ENCODE results near the gene DIRAS1.

DIRAS1 gene

DNA sequence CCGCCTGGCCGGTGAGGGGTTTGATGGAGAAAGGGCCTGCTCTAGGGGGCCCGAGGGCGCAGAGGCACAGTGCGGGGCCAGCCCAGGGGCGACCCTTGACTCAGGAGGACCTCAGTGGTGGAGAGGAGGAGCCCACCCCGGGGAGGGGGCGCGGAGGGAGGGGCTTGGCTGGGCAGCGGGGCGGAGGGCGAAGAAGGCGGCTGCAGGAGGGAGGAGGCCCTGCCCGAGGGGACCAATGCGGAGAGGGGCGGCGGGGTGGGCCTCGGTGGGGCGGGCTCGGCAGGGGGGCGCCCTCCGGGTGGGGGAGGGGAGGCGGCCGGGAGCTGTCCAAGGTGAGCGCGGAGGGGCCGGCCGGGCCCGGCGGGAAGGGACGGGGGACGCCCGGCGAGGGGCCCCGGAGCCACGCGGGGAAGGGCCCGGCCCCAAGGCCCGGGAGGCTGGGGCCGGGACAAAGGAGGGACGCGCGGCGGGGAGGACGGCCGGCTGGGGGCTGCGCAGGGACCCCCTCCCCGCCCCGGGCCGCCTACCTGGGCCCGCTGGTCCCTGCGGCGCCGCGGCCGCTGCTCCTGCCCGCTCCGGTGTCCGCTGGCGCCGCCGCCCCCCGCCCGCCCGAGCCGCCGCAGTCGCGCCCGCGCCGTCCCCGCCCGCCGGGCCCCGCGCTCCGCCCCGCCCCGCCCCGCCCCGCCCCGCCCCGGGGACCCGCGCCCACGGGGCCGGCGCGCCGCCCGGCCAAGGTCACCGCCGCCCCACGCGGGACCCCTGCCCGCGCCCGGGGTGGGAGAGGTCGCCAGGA, at the start of gene DIRAS1:
DIRAS1 (minus strand) TSS at position 596 of the 793 bp plus-strand sequence. CDS start 3,566 bp downstream, outside the sequence.
- TF ChIP-seq ZBTB7A (IDR thresholded peaks at IDR 0.05; ENCODE audit: low read depth) (peak; percentile 52; the same call in 1 of the 2 replicates), NFIC (IDR thresholded peaks at IDR 0.05) (no peak), EP300 (IDR thresholded peaks at IDR 0.05; ENCODE audit: borderline replicate concordance) (no peak)
- TF ChIP-seq, protein P1, sequence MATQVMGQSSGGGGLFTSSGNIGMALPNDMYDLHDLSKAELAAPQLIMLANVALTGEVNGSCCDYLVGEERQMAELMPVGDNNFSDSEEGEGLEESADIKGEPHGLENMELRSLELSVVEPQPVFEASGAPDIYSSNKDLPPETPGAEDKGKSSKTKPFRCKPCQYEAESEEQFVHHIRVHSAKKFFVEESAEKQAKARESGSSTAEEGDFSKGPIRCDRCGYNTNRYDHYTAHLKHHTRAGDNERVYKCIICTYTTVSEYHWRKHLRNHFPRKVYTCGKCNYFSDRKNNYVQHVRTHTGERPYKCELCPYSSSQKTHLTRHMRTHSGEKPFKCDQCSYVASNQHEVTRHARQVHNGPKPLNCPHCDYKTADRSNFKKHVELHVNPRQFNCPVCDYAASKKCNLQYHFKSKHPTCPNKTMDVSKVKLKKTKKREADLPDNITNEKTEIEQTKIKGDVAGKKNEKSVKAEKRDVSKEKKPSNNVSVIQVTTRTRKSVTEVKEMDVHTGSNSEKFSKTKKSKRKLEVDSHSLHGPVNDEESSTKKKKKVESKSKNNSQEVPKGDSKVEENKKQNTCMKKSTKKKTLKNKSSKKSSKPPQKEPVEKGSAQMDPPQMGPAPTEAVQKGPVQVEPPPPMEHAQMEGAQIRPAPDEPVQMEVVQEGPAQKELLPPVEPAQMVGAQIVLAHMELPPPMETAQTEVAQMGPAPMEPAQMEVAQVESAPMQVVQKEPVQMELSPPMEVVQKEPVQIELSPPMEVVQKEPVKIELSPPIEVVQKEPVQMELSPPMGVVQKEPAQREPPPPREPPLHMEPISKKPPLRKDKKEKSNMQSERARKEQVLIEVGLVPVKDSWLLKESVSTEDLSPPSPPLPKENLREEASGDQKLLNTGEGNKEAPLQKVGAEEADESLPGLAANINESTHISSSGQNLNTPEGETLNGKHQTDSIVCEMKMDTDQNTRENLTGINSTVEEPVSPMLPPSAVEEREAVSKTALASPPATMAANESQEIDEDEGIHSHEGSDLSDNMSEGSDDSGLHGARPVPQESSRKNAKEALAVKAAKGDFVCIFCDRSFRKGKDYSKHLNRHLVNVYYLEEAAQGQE (IDR thresholded peaks at IDR 0.05; ENCODE audit: low read depth) = peak; percentile 77

- TF ChIP-seq CREB1 (IDR thresholded peaks at IDR 0.05; ENCODE audit: low read depth) = no peak
- TF ChIP-seq NFIC (IDR thresholded peaks at IDR 0.05) = no peak
- no peak for TF ChIP-seq EGR1 (IDR thresholded peaks at IDR 0.05)
- no peak for TF ChIP-seq FOXM1 (IDR thresholded peaks at IDR 0.05; ENCODE audit: borderline replicate concordance, low read depth)
- TF ChIP-seq ZBTB7A (IDR thresholded peaks at IDR 0.05; ENCODE audit: low read depth) = no peak
- TF ChIP-seq, protein P2, sequence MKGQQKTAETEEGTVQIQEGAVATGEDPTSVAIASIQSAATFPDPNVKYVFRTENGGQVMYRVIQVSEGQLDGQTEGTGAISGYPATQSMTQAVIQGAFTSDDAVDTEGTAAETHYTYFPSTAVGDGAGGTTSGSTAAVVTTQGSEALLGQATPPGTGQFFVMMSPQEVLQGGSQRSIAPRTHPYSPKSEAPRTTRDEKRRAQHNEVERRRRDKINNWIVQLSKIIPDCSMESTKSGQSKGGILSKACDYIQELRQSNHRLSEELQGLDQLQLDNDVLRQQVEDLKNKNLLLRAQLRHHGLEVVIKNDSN (IDR thresholded peaks at IDR 0.05) = no peak
- no peak for TF ChIP-seq TCF12 (IDR thresholded peaks at IDR 0.05; ENCODE audit: low read depth)
- TF ChIP-seq TEAD4 (IDR thresholded peaks at IDR 0.05) = no peak
- no peak for TF ChIP-seq MAX (IDR thresholded peaks at IDR 0.05)
- TF ChIP-seq EP300 (IDR thresholded peaks at IDR 0.05; ENCODE audit: borderline replicate concordance) = no peak
- no peak for TF ChIP-seq CEBPB (IDR thresholded peaks at IDR 0.05)
- no peak for TF ChIP-seq TAF1 (IDR thresholded peaks at IDR 0.05; ENCODE audit: low read depth)
- TF ChIP-seq, protein P1 (IDR thresholded peaks at IDR 0.05; ENCODE audit: low read depth) = no peak
- no peak for TF ChIP-seq RAD21 (IDR thresholded peaks at IDR 0.05; ENCODE audit: low read depth)
- TF ChIP-seq YY1 (IDR thresholded peaks at IDR 0.05; ENCODE audit: low read depth) = no peak
Measured at GRCh38 chr19:2770055-2771013, 49.2 kb upstream of the DIRAS1 start.

DNA sequence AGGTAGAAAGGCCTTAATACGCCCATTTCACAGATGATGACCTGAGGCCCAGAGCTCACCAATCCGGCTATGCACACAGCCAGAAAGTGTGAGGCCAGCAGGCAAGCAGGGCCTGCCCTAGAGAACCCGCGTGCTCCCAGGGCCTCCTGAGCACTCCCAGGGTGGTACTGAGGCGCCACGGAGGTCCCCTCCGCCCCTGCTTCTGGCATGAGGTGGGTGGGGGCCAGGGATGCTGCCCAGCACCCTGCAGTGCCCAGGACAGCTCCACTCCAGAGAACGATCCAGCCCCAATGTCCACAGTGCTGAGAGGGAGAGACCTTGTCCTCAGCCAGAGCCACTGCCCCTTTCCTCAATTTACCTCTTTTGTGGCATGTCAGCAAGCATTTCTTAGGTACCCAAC, 48.0 kb upstream of the DIRAS1 start:
- TF ChIP-seq ZBTB7A (IDR thresholded peaks at IDR 0.05; ENCODE audit: low read depth) (no peak), EP300 (IDR thresholded peaks at IDR 0.05; ENCODE audit: borderline replicate concordance) (no peak), MAX (IDR thresholded peaks at IDR 0.05) (no peak), CREB1 (IDR thresholded peaks at IDR 0.05; ENCODE audit: low read depth) (no peak), YY1 (IDR thresholded peaks at IDR 0.05; ENCODE audit: low read depth) (no peak), TAF1 (IDR thresholded peaks at IDR 0.05; ENCODE audit: low read depth) (no peak), TCF12 (IDR thresholded peaks at IDR 0.05; ENCODE audit: low read depth) (no peak), RAD21 (IDR thresholded peaks at IDR 0.05; ENCODE audit: low read depth) (no peak), EGR1 (IDR thresholded peaks at IDR 0.05) (no peak)
- TF ChIP-seq, protein P1 (IDR thresholded peaks at IDR 0.05; ENCODE audit: low read depth) = no peak
- TF ChIP-seq, protein P2 (IDR thresholded peaks at IDR 0.05) = no peak
